HepG2 (cell line): ENCODE data around the gene RHOBTB3. TPM values are rescaled to one million over a fixed set of nuclear protein-coding genes. Genes with fewer than 3 reads are reported as not detected.

ENCODE experiments used
- ATAC-seq: fragments of 200-7000 bp; cut with Tn5 transposase; 3 replicates; pipeline ENCODE4 v1.9.1; 2020; ENCODE audit warnings: mild to moderate bottlenecking, moderate library complexity
- BruUV-seq: library from RNA; stranded (reverse); fragments of 400-500 nt; replicated peaks from 2 replicates; lab custom pipeline; 2021; lab: Mats Ljungman, UMichigan
- CTCF ChIA-PET: fragments of 300-600 bp; formaldehyde crosslinking; extraction: SDS; loops from one replicate; lab custom pipeline; 2021; ENCODE audit warnings: low total read pairs, inconsistent platforms, low intra/inter-chr PET ratio; lab: Yijun Ruan, JAX
- POLR2A ChIA-PET: fragments of 350-600 bp; sonication (Branson Sonifier 250); formaldehyde crosslinking; loops from one replicate; lab custom pipeline; 2020; ENCODE audit warnings: antibody characterized with exemption, inconsistent platforms; lab: Yijun Ruan, JAX
- DNase-seq: peaks from one replicate; pipeline ENCODE4 v3.0.0-alpha.2; 2015; ENCODE audit warnings: low spot score
- FAIRE-seq: peaks from 3 replicates; lab custom pipeline; 2011; peaks lifted over from hg19 to GRCh38; lab: Jason Lieb, UNC
- H2AFZ ChIP-seq: one replicate; pipeline ENCODE4 v1.6.1; 2011; ENCODE audit warnings: low read length, inconsistent platforms
- H3K27ac ChIP-seq: fragments of 300-600 bp; 3 replicates; pipeline ENCODE4 v1.8.0; 2011; ENCODE audit warnings: mixed run types, mild to moderate bottlenecking, mixed read lengths, low read length, inconsistent platforms; ENCODE audit not compliant: insufficient read depth; ENCODE audit errors: extremely low read length
- H3K27me3 ChIP-seq, 2 experiments: fragments of 200-600 bp in 1 of 2; 2 replicates in 1 of 2; 3 replicates in 1 of 2; pipeline versions ENCODE4 v1.6.0 to v1.8.0; 2011; ENCODE audit warnings: low read length in 2 of 2, mild to moderate bottlenecking in 2 of 2, moderate library complexity in 2 of 2, inconsistent platforms in 1 of 2; ENCODE audit not compliant: insufficient read depth in 2 of 2, control insufficient read depth in 1 of 2
- H3K36me3 ChIP-seq, 2 experiments: fragments of 200-600 bp in 1 of 2; replicated peaks in 1 of 2; 2 replicates in 1 of 2; 3 replicates in 1 of 2; pipeline versions ENCODE4 v1.5.1 to v1.8.0; 2011; ENCODE audit warnings: low read length in 2 of 2, inconsistent platforms in 1 of 2; ENCODE audit not compliant: insufficient read depth in 2 of 2, control insufficient read depth in 1 of 2
- H3K4me1 ChIP-seq: 2 replicates; pipeline ENCODE4 v1.5.1; 2012; ENCODE audit warnings: low read length, inconsistent platforms; ENCODE audit not compliant: insufficient read depth
- H3K4me2 ChIP-seq: 2 replicates; pipeline ENCODE4 v1.6.0; 2011; ENCODE audit warnings: low read depth, low read length, inconsistent platforms
- H3K4me3 ChIP-seq, 3 experiments: fragments of 200-600 bp in 1 of 3; sonication (generic), shearing (Covaris generic) in 1 of 3; replicated peaks in 1 of 3; 2 replicates each; pipeline ENCODE4 v1.5.1; 2011 to 2016; ENCODE audit warnings: low read length in 3 of 3, inconsistent platforms in 2 of 3, low read depth in 2 of 3, mild to moderate bottlenecking in 2 of 3, control low read depth in 1 of 3, mixed read lengths in 1 of 3; ENCODE audit not compliant: insufficient read depth in 1 of 3
- H3K79me2 ChIP-seq: one replicate; pipeline ENCODE4 v1.6.1; 2011; ENCODE audit warnings: low read length, inconsistent platforms; ENCODE audit not compliant: insufficient read depth
- H3K9ac ChIP-seq: 2 replicates; pipeline ENCODE4 v1.6.0; 2011; ENCODE audit warnings: mild to moderate bottlenecking, low read depth, low read length, inconsistent platforms; ENCODE audit not compliant: insufficient read depth
- H3K9me3 ChIP-seq: 2 replicates; pipeline ENCODE4 v1.5.1; 2012; ENCODE audit warnings: mild to moderate bottlenecking, low read length
- H4K20me1 ChIP-seq: 2 replicates; pipeline ENCODE4 v1.6.0; 2011; ENCODE audit warnings: inconsistent platforms, mild to moderate bottlenecking, low read length, moderate library complexity; ENCODE audit not compliant: insufficient read depth
- AGO1 ChIP-seq: fragments of 200-400 bp; formaldehyde crosslinking; IDR thresholded peaks from 2 replicates; pipeline ENCODE4 v1.6.1; 2017; ENCODE audit warnings: mild to moderate bottlenecking, low read depth, low read length, moderate library complexity; ENCODE audit not compliant: poor library complexity, severe bottlenecking
- GLI4 ChIP-seq: sonication (generic); formaldehyde crosslinking; IDR thresholded peaks from 2 replicates; pipeline ENCODE4 v1.5.1; 2020; ENCODE audit warnings: missing genetic modification reagents, mild to moderate bottlenecking, moderate library complexity, borderline replicate concordance
- HNF4A ChIP-seq: sonication (generic); formaldehyde crosslinking; IDR thresholded peaks from 2 replicates; pipeline ENCODE4 v1.4.0; 2020; ENCODE audit warnings: missing genetic modification reagents
- JUN ChIP-seq: sonication (generic); formaldehyde crosslinking; IDR thresholded peaks from 2 replicates; pipeline ENCODE4 v1.4.0; 2020; ENCODE audit warnings: mild to moderate bottlenecking, missing genetic modification reagents
- KDM5B ChIP-seq: sonication (generic); formaldehyde crosslinking; IDR thresholded peaks from 2 replicates; pipeline ENCODE4 v1.4.0; 2020; ENCODE audit warnings: missing genetic modification reagents, mild to moderate bottlenecking, borderline replicate concordance
- TP53 ChIP-seq: sonication (generic); formaldehyde crosslinking; conservative IDR thresholded peaks from 2 replicates; pipeline ENCODE4 v1.4.0; 2020; ENCODE audit warnings: missing genetic modification reagents
- ZNF230 ChIP-seq: sonication (generic); formaldehyde crosslinking; IDR thresholded peaks from 2 replicates; pipeline ENCODE4 v1.4.0; 2020; ENCODE audit warnings: mild to moderate bottlenecking, missing genetic modification reagents
- ZNF350 ChIP-seq: sonication (generic); formaldehyde crosslinking; IDR thresholded peaks from 2 replicates; pipeline ENCODE4 v1.4.0; 2020; ENCODE audit warnings: mild to moderate bottlenecking, low read depth, missing genetic modification reagents, borderline replicate concordance
- ZNF563 ChIP-seq: sonication (generic); formaldehyde crosslinking; IDR thresholded peaks from 2 replicates; pipeline ENCODE4 v1.8.0; 2022; ENCODE audit warnings: mild to moderate bottlenecking, moderate library complexity, missing genetic modification reagents
- in situ Hi-C: cut with HindIII; loops from 2 replicates; pipeline ENCODE4 v1.10.0; 2017; ENCODE audit warnings: low pct_unique_long_range_greater_than_20kb; ENCODE audit not compliant: extremely low pct_ligation_motif_present
- intact Hi-C: fragments of 100-400 bp; cut with micrococcal nuclease; formaldehyde crosslinking; loops from one replicate; pipeline ENCODE4 v1.10.0; 2022; ENCODE audit not compliant: unreplicated experiment
- polyA plus RNA-seq, 8 experiments: library from polyadenylated mRNA; depleted of rRNA in 3 of 8; stranded (reverse) in 7 of 8; unstranded in 1 of 8; fragments of >200 nt; fragmentation: Illumina TruSeq in 4 of 8; extraction: Trizol in 4 of 8; gene quantifications; 2 replicates each; pipeline versions ENCODE4 v1.2.1 to v1.2.3, GENCODE V29; 2011 to 2016; ENCODE audit warnings: low read depth in 4 of 8, missing spikeins in 1 of 8, mixed read lengths in 1 of 8; ENCODE audit not compliant: insufficient read depth in 1 of 8
- total RNA-seq, 5 experiments: library from RNA; depleted of rRNA; stranded (reverse); fragments of >200 nt; fragmentation: Illumina TruSeq; extraction: Trizol; gene quantifications; 2 replicates each; pipeline ENCODE4 v1.2.3, GENCODE V29; 2016; ENCODE audit warnings: low read depth in 1 of 5
- TF ChIP-seq, protein P1 (sequence below): sonication (generic); formaldehyde crosslinking; IDR thresholded peaks from 2 replicates; pipeline ENCODE4 v1.5.1; 2020; ENCODE audit warnings: mild to moderate bottlenecking, missing genetic modification reagents
- TF ChIP-seq, protein P2 (sequence below): sonication (generic); formaldehyde crosslinking; IDR thresholded peaks from 2 replicates; pipeline ENCODE4 v1.4.0; 2020; ENCODE audit warnings: missing genetic modification reagents

Gene RHOBTB3
- total and polyA plus RNA-seq, 2 of the 13 experiments (the other 11 are each of a cell fraction or from before 2014, with no cell fraction given) = 31.6 to 35.4 TPM

DNA sequence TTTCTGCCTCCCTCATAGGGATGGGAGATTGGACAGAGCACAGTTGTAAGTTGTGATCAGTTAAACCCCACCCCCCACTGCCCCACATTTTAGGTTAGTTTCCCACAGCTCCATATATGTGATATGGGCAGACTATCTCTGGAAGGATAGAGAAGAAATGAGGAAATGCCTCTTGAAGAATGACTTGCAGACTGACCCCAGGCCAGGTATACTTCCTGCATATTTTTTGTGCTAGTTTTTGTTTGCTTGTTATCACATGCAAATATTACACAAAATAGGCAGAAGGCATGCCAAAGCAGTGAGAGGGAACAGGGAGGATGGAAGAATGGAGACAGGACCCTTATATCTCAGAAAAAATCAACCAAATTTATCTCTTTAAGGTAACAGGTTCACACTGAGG, 101.5 kb downstream of the RHOBTB3 start:
- H3K4me2 ChIP-seq = no peak overlapping the region
- no peak for DNase-seq
- no peak overlapping the region for H3K27ac ChIP-seq
- no peaks in the 10 kb centered on the region for H3K79me2 ChIP-seq
- FAIRE-seq = no peak
- no peak for ATAC-seq
- intact Hi-C loops (no loop called here), in situ Hi-C loops (loop anchor here (25.0 kb wide), 1 partner anchor 545 kb away; the partner anchor contains the start of gene MCTP1)
- ChIA-PET POLR2A (interaction anchor here (1.2 kb wide), 1 partner anchor 52 kb away, joined by 4 read pairs; no protein-coding TSS in a partner anchor), CTCF (no interaction called here)
- no peaks in the 10 kb centered on the region for H4K20me1 ChIP-seq
- BruUV-seq = no TSS peak
- no peak overlapping the region for H3K9ac ChIP-seq
- no peaks in the 10 kb centered on the region for H3K9me3 ChIP-seq
- TF ChIP-seq HNF4A = no peak
- TF ChIP-seq KDM5B = no peak
- TF ChIP-seq, protein P1, sequence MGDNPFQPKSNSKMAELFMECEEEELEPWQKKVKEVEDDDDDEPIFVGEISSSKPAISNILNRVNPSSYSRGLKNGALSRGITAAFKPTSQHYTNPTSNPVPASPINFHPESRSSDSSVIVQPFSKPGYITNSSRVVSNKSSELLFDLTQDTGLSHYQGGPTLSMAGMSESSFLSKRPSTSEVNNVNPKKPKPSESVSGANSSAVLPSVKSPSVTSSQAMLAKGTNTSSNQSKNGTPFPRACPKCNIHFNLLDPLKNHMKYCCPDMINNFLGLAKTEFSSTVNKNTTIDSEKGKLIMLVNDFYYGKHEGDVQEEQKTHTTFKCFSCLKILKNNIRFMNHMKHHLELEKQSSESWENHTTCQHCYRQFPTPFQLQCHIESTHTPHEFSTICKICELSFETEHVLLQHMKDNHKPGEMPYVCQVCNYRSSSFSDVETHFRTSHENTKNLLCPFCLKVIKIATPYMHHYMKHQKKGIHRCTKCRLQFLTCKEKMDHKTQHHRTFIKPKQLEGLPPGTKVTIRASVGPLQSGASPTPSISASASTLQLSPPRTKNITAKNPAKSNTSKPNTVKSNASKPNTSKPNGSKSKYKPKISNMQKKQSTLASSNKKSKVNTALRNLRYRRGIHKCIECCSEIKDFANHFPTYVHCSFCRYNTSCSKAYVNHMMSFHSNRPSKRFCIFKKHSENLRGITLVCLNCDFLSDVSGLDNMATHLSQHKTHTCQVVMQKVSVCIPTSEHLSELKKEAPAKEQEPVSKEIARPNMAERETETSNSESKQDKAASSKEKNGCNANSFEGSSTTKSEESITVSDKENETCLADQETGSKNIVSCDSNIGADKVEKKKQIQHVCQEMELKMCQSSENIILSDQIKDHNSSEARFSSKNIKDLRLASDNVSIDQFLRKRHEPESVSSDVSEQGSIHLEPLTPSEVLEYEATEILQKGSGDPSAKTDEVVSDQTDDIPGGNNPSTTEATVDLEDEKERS (CRISPR knock-in tag) = no peak
- TF ChIP-seq AGO1 = no peak
- TF ChIP-seq JUN (CRISPR knock-in tag) = no peak
- no peak for TF ChIP-seq GLI4 (CRISPR knock-in tag)
- TF ChIP-seq ZNF350 (CRISPR knock-in tag) = no peak
- no peak for TF ChIP-seq ZNF563
- TF ChIP-seq, protein P2, sequence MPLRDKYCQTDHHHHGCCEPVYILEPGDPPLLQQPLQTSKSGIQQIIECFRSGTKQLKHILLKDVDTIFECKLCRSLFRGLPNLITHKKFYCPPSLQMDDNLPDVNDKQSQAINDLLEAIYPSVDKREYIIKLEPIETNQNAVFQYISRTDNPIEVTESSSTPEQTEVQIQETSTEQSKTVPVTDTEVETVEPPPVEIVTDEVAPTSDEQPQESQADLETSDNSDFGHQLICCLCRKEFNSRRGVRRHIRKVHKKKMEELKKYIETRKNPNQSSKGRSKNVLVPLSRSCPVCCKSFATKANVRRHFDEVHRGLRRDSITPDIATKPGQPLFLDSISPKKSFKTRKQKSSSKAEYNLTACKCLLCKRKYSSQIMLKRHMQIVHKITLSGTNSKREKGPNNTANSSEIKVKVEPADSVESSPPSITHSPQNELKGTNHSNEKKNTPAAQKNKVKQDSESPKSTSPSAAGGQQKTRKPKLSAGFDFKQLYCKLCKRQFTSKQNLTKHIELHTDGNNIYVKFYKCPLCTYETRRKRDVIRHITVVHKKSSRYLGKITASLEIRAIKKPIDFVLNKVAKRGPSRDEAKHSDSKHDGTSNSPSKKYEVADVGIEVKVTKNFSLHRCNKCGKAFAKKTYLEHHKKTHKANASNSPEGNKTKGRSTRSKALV = no peak
- TF ChIP-seq ZNF230 (CRISPR knock-in tag) = no peak
- TF ChIP-seq TP53 = no peak
- no peaks in the 10 kb centered on the region for H3K27me3 ChIP-seq
- no peaks in the 10 kb centered on the region for H3K36me3 ChIP-seq
- H2AFZ ChIP-seq = no peak overlapping the region
- H3K4me3 ChIP-seq = no peak overlapping the region
- H3K4me1 ChIP-seq = peaks cover 53% of the 10 kb centered on the region
